ENCODE measurements around the gene POLR1H. TPM values are rescaled to one million over a fixed set of nuclear protein-coding genes. Genes with fewer than 3 reads are reported as not detected.
"Not testable (repeated sequence)": the region's sequence is repeated elsewhere in the genome, so short reads cannot be mapped to it uniquely, and the experiment has no call there.

The POLR1H gene
- 155 TPM for polyA plus RNA-seq (2012; ENCODE audit: insufficient read depth, insufficient read length)

DNA sequence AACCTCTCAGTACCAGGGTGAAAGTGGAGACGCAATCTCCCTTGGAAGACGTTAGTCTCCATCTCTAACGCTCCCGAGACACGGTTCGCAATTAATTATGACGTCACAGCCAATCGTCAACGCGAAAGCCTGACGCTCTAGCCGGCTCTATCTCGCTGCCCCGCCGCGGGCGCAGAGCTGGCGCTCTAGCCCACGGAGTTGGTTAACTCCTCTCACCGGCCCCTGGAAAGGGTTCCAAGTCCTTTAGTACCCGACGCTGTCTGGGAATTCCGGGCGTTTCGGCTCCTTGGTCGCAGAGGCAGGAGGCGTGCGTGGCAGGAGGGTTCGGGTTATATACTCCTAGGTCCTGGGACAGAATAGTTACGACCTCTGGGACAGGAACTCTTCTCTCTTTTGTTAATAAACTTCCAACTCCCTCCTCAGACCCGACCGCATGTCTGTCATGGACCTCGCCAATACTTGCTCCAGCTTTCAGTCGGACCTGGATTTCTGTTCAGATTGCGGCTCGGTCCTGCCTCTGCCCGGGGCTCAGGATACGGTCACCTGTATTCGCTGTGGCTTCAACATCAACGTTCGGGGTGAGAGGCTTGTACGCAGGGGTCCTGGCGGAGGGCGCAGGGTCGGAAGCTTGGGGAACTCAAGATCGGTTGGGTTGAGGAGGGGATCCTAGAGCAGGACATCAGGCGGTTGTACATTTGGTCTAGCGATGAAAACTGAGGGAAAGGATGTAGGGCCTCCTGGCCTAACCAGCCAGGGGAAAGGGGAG lies at the start of gene POLR1H:
Gene POLR1H, plus strand, starts transcription at position 174 of the 766 bp plus-strand sequence. Its CDS starts 260 bp downstream, at position 434.
- peak within 1 kb of the TSS; percentile 96 for H3K4me3 ChIP-seq (ENCODE audit: low read length)
- peak; percentile 91 for DNase-seq (ENCODE audit: low read depth, low spot score)

DNA sequence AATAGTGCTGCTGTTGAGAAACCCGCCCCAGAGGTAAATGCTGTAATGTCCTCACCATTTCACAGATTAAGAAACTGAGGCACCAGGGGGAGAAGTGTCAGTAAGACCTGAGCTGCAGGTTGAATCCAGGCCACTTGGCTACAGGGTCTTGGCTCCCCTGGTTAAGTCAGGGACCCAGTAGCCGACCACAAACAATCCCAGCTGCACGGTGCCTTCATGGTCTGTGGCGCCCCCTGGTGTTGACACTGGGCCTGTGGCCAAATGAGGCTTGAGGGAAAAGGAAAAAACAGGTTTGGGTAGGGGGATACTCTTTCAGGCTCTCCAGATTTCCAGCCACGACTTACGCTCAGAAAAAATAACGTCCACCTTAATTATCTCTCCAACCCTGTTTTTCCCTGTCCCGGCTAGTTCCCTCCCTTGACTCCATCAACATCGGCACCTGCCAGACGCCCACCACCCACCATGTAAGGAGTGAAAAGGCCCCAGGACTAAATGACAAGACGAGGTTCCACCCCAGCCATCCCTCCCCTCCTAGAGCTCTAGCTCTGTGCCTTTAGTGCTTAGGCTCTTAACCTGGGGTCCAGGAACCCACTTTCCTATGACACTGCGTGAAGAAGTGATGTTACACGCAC lies 47.7 kb upstream of the POLR1H start:
- no peak overlapping the region for H3K4me3 ChIP-seq (ENCODE audit: low read length)
- peak; percentile 20 for DNase-seq (ENCODE audit: low read depth, low spot score)

- no peak overlapping the region for H3K4me3 ChIP-seq (ENCODE audit: low read length)
Measured at GRCh38 chr6:30019819-30020218, 41.2 kb upstream of the POLR1H start.

DNA sequence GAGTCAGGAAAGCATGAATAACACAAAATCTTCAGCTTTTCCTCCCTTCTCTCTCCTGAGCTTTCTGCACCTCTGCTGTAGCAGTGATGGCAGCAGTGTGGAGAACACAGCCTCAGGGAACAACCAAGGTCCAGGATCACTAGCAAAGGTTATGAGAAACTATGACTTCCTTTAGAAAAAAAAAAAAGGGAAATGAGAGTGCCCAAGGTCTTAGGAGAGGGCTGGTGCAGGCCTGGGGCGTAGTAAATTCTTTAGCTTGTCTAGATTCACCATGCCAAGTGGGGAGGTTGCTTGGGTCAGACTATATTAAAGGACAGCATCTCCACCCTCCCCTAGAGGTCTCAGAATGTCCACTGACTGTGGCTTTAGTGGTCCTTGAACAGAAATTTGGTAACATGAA lies 40.4 kb upstream of the POLR1H start:
- H3K4me3 ChIP-seq (ENCODE audit: low read length) = no peak overlapping the region
- DNase-seq (ENCODE audit: low read depth, low spot score) = no peak

More at GRCh38 chr6:30019819-30020218, 41.2 kb upstream of the POLR1H start:
- DNase-seq (ENCODE audit: low read depth, low spot score) = no peak

- no peak for DNase-seq (ENCODE audit: low read depth, low spot score)
- H3K4me3 ChIP-seq (ENCODE audit: low read length) = no peak overlapping the region
Measured at GRCh38 chr6:30022189-30022588, 38.9 kb upstream of the POLR1H start.

DNA sequence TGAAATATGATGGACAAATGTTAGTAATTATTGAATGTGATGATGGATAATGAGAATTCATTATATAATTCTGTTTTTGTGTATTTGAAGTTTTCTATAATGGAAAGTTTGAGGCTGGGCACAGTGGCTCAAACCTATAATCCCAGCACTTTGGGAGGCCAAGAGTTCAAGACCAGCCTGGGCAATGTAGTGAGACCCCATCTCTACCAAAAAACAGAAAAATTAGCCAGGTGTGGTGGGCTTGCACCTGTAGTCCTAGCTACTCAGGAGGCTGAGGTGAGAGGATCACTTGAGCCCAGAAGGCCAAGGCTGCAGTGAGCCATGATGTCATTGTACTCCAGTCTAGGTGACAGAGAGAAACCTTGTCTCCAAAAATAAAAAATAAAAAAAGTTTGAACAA lies 38.4 kb upstream of the POLR1H start:
- DNase-seq (ENCODE audit: low read depth, low spot score); H3K4me3 ChIP-seq (ENCODE audit: low read length): not testable (repeated sequence)

- H3K4me3 ChIP-seq (ENCODE audit: low read length) = no peak overlapping the region
- DNase-seq (ENCODE audit: low read depth, low spot score) = no peak
Measured at GRCh38 chr6:30025186-30025585, 35.9 kb upstream of the POLR1H start.

GRCh38 chr6:30029588-30029987 lies 31.5 kb upstream of the POLR1H start:
- no peak overlapping the region for H3K4me3 ChIP-seq (ENCODE audit: low read length)
- DNase-seq (ENCODE audit: low read depth, low spot score) = no peak

GRCh38 chr6:30031381-30031780 lies 29.7 kb upstream of the POLR1H start:
- DNase-seq (ENCODE audit: low read depth, low spot score) = no peak
- no peak overlapping the region for H3K4me3 ChIP-seq (ENCODE audit: low read length)

- not testable (repeated sequence) for DNase-seq (ENCODE audit: low read depth, low spot score); H3K4me3 ChIP-seq (ENCODE audit: low read length)
Measured at GRCh38 chr6:30033440-30033839, 27.6 kb upstream of the POLR1H start.

- DNase-seq (ENCODE audit: low read depth, low spot score) = no peak
- H3K4me3 ChIP-seq (ENCODE audit: low read length) = no peak overlapping the region
Measured at GRCh38 chr6:30035784-30036183, 25.3 kb upstream of the POLR1H start.

GRCh38 chr6:30037182-30037788 lies 23.8 kb upstream of the POLR1H start:
- H3K4me3 ChIP-seq (ENCODE audit: low read length) = no peak overlapping the region
- peak; percentile 20 for DNase-seq (ENCODE audit: low read depth, low spot score)

DNA sequence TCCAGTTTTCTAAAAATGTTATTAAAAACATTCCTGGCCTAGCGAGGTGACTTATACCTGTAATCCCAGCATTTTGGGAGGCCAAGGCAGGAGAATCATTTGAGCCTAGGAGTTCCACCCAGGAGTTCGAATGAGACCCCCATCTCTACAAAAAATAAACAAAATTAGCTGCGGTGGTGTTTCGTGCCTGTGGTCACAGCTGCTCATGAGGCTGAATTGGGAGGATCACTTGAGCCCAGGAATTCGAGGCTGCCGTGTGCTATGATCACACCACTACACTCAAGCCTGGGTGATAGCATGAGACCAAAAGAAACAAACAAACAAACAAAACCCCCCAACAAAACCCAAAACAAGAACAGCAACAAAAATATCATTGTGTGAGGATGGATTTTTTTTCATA lies 19.8 kb upstream of the POLR1H start:
- no peak for DNase-seq (ENCODE audit: low read depth, low spot score)

DNA sequence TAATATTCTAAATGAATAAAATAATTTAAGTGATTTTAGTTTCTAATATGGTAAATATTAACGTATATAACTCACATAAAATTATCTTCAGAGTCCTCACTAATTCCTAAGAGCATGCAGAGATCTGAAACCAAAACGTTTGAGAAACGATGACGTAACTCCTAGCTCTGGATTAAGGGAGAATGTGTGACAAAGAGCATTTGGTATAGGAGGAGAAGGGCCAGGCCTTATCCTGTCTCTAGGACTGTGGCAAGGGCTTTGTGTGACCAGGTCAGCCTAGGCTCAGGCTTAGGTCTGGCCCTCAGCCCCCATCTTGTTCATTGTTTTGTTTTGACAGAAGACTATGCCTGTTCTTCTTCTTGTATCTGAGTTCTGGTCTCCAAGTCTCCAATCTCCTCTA lies 19.2 kb upstream of the POLR1H start:
- no peak overlapping the region for H3K4me3 ChIP-seq (ENCODE audit: low read length)
- DNase-seq (ENCODE audit: low read depth, low spot score) = no peak

More for the DNA sequence above, 19.8 kb upstream of the POLR1H start:
- H3K4me3 ChIP-seq (ENCODE audit: low read length) = no peak overlapping the region

- no peak for DNase-seq (ENCODE audit: low read depth, low spot score)
- no peak overlapping the region for H3K4me3 ChIP-seq (ENCODE audit: low read length)
Measured at GRCh38 chr6:30042476-30042875, 18.6 kb upstream of the POLR1H start.

DNA sequence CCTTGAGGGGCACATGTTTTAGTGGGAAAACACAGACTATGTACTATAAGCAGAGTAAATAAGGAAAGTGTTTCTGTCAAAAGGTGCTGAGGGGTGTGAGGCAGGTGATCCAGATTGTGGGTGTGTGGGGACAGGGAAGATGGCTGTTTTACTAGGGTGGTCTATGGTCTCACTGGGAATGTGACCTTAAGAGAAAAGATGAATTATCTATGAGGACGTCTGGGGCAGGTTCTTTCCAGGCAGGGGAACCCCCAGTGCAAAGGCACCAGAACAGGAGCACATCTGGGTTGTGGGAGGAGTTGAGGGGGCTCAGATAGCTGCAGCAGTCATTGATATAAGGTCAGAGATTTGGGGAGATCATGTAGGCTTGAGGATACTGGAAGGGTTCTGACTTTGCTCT lies 18.2 kb upstream of the POLR1H start:
- no peak for DNase-seq (ENCODE audit: low read depth, low spot score)
- no peak overlapping the region for H3K4me3 ChIP-seq (ENCODE audit: low read length)

DNA sequence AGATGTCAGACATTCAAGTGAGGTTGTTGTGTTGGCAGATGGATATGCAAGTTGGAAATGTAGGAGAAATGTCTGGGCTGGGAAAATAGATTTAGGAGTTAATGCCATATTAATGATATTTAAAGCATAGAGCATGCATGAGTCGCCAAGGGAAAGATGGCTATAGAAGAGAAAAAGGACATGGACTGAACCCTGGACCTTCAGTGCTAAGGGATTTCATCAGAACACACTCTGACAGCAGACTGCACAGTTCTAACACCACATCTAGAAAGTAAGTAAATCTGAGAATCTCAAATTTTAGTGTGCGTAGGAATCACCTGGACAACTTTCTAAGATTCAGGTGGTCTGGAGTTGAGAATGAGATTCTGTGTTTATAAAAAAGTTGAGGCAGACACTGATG lies 17.3 kb upstream of the POLR1H start:
- no peak for DNase-seq (ENCODE audit: low read depth, low spot score)
- no peak overlapping the region for H3K4me3 ChIP-seq (ENCODE audit: low read length)

DNA sequence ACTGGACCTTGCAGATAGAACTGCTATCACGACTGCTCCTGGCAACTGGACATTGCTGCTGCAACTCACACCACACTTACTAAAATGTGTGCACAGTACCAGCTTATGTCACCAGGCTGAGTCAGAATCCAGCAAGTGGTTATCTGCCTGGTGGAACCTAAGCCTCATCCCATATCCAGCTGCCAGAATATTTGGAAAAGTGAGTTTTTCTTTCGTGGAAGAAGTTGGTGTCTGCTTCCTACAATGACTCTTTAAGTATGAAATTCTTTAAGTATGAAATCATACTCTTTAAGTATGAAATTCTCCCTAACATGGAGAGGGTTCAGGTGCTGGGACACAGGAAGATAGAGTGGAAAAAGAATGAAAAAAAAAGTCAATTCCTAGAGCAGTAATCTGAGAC lies 16.4 kb upstream of the POLR1H start:
- no peak overlapping the region for H3K4me3 ChIP-seq (ENCODE audit: low read length)
- DNase-seq (ENCODE audit: low read depth, low spot score) = no peak

- DNase-seq (ENCODE audit: low read depth, low spot score) = no peak
- H3K4me3 ChIP-seq (ENCODE audit: low read length) = no peak overlapping the region
Measured at GRCh38 chr6:30047220-30047619, 13.8 kb upstream of the POLR1H start.

DNA sequence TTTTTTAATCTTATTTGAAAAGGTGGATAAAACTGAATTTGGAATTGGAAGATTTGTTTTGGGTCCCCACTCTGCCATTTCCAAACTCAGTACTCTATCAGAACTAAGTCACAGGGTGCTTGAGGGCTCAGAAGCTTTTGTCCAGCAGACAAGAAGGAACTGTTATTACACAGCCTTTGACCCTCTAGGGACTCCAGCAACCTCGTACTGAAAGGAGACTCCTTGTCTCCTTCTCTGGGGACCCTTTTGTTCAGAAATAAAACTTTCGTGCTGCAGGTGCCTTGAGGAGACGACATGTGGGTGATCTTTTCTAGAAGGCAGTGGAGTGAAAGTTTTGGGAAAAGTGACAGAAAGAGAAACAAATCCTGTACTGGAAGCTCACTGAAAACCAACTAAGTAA lies 7.4 kb upstream of the POLR1H start:
- H3K4me3 ChIP-seq (ENCODE audit: low read length) = no peak overlapping the region
- DNase-seq (ENCODE audit: low read depth, low spot score) = no peak
